ENCODE data around the gene MLLT3.

GRCh38 chr9:20310024-20310423 lies 312.3 kb downstream of the MLLT3 start:
- TF ChIP-seq CTCF (IDR thresholded peaks at IDR 0.05) (no peak), POLR2A (IDR thresholded peaks at IDR 0.05) (no peak)
